Measurements from ENCODE around the gene HIP1. TPM values are rescaled to one million over a fixed set of nuclear protein-coding genes. Genes with fewer than 3 reads are reported as not detected.
"Not testable (repeated sequence)": the region's sequence is repeated elsewhere in the genome, so short reads cannot be mapped to it uniquely, and the experiment has no call there.

Gene HIP1
- total RNA-seq, 1 donor from 2014 or later: 12.4 TPM

GRCh38 chr7:75723444-75723843, 15.3 kb downstream of the HIP1 start:
- no peak overlapping the region for H3K4me3 ChIP-seq (ENCODE audit: low read depth, low read length)
- no peak for DNase-seq (ENCODE audit: low read depth)

GRCh38 chr7:75722373-75722772, 16.4 kb downstream of the HIP1 start:
- no peak for DNase-seq (ENCODE audit: low read depth)
- no peak overlapping the region for H3K4me3 ChIP-seq (ENCODE audit: low read depth, low read length)
- H3K27me3 ChIP-seq (ENCODE audit: control insufficient read depth, insufficient read depth, low read length): no peaks in the 10 kb centered on the region
- no peaks in the 10 kb centered on the region for H3K36me3 ChIP-seq (ENCODE audit: control insufficient read depth, insufficient read depth, low read length)
- TF ChIP-seq CTCF (IDR thresholded peaks at IDR 0.05; ENCODE audit: insufficient read depth, low read length, poor library complexity, severe bottlenecking): no peak

More at GRCh38 chr7:75723444-75723843, 15.3 kb downstream of the HIP1 start:
- H3K36me3 ChIP-seq (ENCODE audit: control insufficient read depth, insufficient read depth, low read length): no peaks in the 10 kb centered on the region
- TF ChIP-seq CTCF (IDR thresholded peaks at IDR 0.05; ENCODE audit: insufficient read depth, low read length, poor library complexity, severe bottlenecking): no peak
- no peaks in the 10 kb centered on the region for H3K27me3 ChIP-seq (ENCODE audit: control insufficient read depth, insufficient read depth, low read length)

- H3K27me3 ChIP-seq (ENCODE audit: control insufficient read depth, insufficient read depth, low read length); H3K4me3 ChIP-seq (ENCODE audit: low read depth, low read length); H3K36me3 ChIP-seq (ENCODE audit: control insufficient read depth, insufficient read depth, low read length); DNase-seq (ENCODE audit: low read depth): not testable (repeated sequence)
Measured at GRCh38 chr7:75721922-75722321, 16.8 kb downstream of the HIP1 start.

GRCh38 chr7:75721426-75721825, 17.3 kb downstream of the HIP1 start:
- no peaks in the 10 kb centered on the region for H3K27me3 ChIP-seq (ENCODE audit: control insufficient read depth, insufficient read depth, low read length)
- no peak overlapping the region for H3K4me3 ChIP-seq (ENCODE audit: low read depth, low read length)
- no peaks in the 10 kb centered on the region for H3K36me3 ChIP-seq (ENCODE audit: control insufficient read depth, insufficient read depth, low read length)
- DNase-seq (ENCODE audit: low read depth): no peak
- no peak for TF ChIP-seq CTCF (IDR thresholded peaks at IDR 0.05; ENCODE audit: insufficient read depth, low read length, poor library complexity, severe bottlenecking)

- DNase-seq (ENCODE audit: low read depth): no peak
Measured at GRCh38 chr7:75719626-75720025, 19.1 kb downstream of the HIP1 start.

GRCh38 chr7:75718390-75719031, 20.2 kb downstream of the HIP1 start:
- TF ChIP-seq CTCF (IDR thresholded peaks at IDR 0.05; ENCODE audit: insufficient read depth, low read length, poor library complexity, severe bottlenecking): no peak

More at GRCh38 chr7:75719626-75720025, 19.1 kb downstream of the HIP1 start:
- Histone ChIP-seq H3K27me3 (ENCODE audit: control insufficient read depth, insufficient read depth, low read length) (no peaks in the 10 kb centered on the region), H3K4me3 (ENCODE audit: low read depth, low read length) (no peak overlapping the region), H3K36me3 (ENCODE audit: control insufficient read depth, insufficient read depth, low read length) (no peaks in the 10 kb centered on the region)
- no peak for TF ChIP-seq CTCF (IDR thresholded peaks at IDR 0.05; ENCODE audit: insufficient read depth, low read length, poor library complexity, severe bottlenecking)

GRCh38 chr7:75717746-75718145, 21.0 kb downstream of the HIP1 start:
- H3K27me3 ChIP-seq (ENCODE audit: control insufficient read depth, insufficient read depth, low read length); DNase-seq (ENCODE audit: low read depth); H3K36me3 ChIP-seq (ENCODE audit: control insufficient read depth, insufficient read depth, low read length); H3K4me3 ChIP-seq (ENCODE audit: low read depth, low read length): not testable (repeated sequence)

More at GRCh38 chr7:75718390-75719031, 20.2 kb downstream of the HIP1 start:
- Histone ChIP-seq H3K4me3 (ENCODE audit: low read depth, low read length) (no peak overlapping the region), H3K27me3 (ENCODE audit: control insufficient read depth, insufficient read depth, low read length) (no peaks in the 10 kb centered on the region), H3K36me3 (ENCODE audit: control insufficient read depth, insufficient read depth, low read length) (no peaks in the 10 kb centered on the region)
- no peak for DNase-seq (ENCODE audit: low read depth)

All from kidney epithelial cell (primary cell).